ENCODE measurements around the gene LGALS3BP.

GRCh38 chr17:79008666-79009387 lies 29.1 kb upstream of the LGALS3BP start:
- no peak for TF ChIP-seq CTCF (IDR thresholded peaks at IDR 0.05)
- no peak for TF ChIP-seq POLR2A (IDR thresholded peaks at IDR 0.05)
